Medulla oblongata (tissue), 1 donor: ENCODE results near the gene SRSF12.
"Not testable (repeated sequence)": the region's sequence is repeated elsewhere in the genome, so short reads cannot be mapped to it uniquely, and the experiment has no call there.

ENCODE experiments used
- DNase-seq: peaks from one replicate; pipeline ENCODE4 v3.0.0-alpha.2; 2015; ENCODE audit errors: extremely low spot score

The SRSF12 gene

GRCh38 chr6:89073014-89073620 is 44.8 kb downstream of the SRSF12 start:
- DNase-seq, result peak; percentile 68

DNA sequence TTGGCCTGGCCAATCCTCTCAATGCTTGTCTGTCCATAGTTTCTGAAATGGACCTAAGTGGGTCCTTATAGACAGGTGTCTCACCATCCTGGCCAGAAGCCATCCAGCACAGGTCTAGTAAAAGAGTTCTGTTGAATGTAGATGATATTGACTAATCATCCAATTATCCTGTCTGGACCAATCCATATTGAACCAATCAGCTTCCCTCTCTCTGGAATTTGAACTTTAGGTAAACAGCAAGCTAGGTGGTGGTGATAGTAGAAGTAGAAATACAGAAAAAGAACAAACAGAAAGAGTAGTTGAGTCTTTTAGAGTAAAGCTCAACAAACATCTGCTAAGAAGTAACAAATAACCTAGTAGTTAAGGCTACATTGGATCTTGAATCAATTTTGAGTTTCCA is 46.8 kb downstream of the SRSF12 start:
- DNase-seq, result no peak

DNA sequence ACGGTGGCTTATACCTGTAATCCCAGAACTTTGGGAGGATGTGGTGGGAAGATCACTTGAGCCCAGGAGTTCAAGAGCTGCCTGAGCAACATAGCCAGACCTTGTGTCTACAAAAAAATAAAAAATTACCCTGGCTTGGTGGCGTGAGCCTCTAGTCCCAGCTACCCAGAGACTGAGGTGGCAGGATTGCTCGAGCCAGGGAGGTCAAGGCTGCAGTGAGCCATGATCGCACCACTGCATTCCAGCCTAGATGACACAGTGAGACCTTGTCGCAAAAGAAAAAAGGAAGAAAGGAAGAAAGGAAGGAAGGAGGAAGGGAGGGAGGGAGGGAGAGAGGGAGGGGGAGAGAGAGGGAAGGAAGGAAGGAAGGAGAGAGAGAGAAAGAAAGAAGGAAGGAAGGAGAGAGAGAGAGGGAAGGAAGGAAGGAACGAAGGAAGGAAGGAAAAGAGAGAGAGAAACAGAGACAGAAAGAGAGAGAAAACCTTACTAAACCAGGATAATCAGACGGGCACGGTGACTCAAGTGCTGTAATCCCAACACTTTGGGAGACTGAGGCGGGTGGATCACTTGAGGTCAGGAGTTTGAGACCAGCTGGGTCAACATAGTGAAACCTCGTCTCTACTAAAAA is 48.2 kb downstream of the SRSF12 start:
- DNase-seq, result no peak

DNA sequence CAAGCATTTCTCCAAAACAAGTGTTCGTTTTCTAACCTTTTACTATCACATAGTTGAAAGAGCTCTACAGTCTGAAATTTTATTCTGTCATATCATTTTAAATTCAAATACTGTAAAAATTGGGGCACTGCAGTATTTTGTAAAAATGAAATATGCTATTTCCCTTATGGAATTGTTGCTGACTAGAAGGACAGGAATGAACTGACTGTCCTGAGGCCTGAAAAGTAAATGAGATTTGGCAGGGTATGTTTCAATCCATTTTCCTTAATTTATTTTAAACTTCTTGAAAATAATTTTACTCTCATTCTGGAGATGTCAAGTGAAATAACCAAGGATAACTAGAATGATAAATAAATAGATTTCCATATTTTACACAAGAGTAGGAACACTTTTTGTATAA is 49.2 kb downstream of the SRSF12 start:
- no peak for DNase-seq

DNA sequence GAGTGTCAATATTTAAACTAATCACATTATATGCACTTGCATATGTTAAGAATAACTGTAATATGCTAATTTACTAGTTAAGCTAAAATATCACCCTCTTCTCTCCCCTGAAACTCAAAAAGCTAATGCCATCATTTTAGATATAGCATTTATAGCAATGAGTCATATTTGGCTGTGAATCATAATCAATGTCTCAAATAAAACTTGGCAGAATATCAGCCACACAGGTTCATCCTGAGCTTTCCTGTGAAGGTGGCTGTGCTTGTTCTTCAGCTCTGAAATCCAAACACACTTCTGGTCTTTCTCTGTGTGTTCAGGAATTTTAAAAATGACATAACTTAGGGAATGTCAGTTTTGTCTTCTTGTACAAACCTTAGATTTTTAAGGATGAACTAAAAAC is 50.1 kb downstream of the SRSF12 start:
- no peak for DNase-seq

GRCh38 chr6:89066940-89067646 is 50.8 kb downstream of the SRSF12 start:
- DNase-seq, result peak; percentile 66

GRCh38 chr6:89066121-89066520 is 51.8 kb downstream of the SRSF12 start:
- not testable (repeated sequence) for DNase-seq

- DNase-seq, result not testable (repeated sequence)
Measured at GRCh38 chr6:89064931-89065330, 52.9 kb downstream of the SRSF12 start.

GRCh38 chr6:89063881-89064280 is 54.0 kb downstream of the SRSF12 start:
- no peak for DNase-seq

GRCh38 chr6:89059227-89059626 is 58.6 kb downstream of the SRSF12 start:
- no peak for DNase-seq

DNA sequence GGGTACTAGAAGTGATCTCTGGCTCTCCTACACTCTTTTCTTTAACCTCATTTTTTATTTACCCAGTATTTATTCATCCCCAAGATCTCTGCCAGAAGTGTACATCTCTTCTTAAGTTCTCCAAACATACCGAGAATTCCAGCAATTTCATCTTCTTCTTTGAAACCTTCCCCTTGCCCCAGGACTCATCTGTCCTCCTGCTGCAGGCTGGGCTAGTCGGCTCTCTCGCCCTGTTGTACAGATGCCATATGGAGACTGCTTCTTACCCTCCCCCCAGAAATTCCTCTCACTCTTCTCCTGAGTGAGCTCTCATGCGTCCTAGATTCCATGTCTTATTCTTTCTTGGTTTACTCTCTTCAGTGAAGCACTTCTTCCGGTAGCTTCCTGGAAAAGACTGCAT is 59.2 kb downstream of the SRSF12 start:
- no peak for DNase-seq

DNA sequence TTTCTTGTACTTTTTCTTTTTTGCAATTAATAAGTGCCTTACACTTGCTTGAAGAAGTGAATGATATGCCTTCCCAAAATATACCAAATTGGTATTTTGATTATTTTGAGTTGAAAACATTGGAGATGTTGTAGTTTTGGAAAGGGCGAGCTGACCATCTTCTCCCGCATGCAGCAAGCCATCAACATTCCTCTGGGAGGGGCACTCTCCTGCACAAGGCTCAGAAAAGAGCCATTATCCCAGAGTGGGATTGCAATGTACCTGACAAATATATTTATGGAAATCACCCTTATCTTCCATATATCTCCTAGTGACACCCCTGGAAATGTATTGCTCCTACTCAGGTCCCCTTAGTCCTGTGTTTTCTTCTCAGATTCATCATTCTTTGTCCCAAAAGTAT is 60.1 kb downstream of the SRSF12 start:
- no peak for DNase-seq

DNA sequence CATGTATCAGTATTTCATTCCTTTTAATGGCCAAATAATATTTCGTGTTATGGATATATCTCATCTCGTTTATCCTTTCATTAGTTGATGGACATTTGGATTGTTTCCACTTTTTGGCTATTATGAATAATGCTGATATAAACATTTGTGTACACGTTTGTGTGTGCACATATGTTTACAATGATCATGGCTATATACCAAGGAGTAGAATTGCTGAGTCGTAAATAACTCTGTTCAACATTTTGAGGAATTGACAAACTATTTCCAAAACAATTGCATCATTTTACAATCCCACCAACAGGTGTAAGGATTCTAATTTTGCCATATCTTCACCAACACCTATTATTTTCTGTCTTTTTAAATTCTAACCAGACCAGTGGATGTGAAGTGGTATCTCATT is 63.7 kb downstream of the SRSF12 start:
- DNase-seq, result no peak

- no peak for DNase-seq
Measured at GRCh38 chr6:89051676-89052075, 66.2 kb downstream of the SRSF12 start.

- no peak for DNase-seq
Measured at GRCh38 chr6:89050697-89051096, 67.2 kb downstream of the SRSF12 start.

DNA sequence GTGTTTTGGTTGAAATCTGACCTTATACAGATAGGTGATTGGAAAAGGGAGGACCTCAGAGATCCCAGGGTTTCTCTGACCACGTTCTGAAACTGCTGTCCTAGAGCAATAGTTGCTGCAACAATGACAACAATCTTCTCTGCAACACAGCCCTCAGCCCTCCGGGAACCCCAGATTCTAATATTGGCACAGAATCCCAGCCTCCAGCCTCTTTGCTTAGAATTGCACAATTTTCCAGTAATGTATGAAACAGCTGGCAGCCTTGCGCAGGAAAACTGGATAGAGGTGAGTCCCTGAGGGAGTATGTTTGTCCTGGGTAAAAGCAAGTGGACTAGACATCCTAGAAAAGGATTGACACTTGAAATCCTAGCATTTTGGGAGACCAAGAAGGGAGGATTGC is 67.7 kb downstream of the SRSF12 start:
- no peak for DNase-seq

- no peak for DNase-seq
Measured at GRCh38 chr6:89048985-89049384, 68.9 kb downstream of the SRSF12 start.

GRCh38 chr6:89048288-89048923 is 69.5 kb downstream of the SRSF12 start:
- no peak for DNase-seq

DNA sequence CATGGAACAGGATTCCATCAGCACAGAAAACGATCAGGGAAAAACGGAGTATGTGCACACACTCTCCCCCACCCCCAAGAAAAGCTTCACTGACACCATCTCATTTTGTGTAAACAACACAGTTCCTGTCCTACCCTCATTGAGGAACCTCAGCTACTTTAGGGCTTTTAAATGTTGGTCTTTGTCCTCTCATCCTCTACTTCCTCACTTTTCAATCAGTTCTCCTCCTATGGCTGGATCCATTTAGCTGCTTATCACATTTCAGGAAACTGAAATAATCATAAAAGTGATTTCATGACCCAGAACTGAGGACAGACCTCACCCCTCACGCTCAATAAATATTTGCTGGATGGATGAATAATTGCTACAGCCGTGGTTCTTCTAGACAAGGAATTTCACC is 70.4 kb downstream of the SRSF12 start:
- peak; percentile 10 for DNase-seq
